Measurements from ENCODE around the gene LRRC59.

GRCh38 chr17:50397111-50397918 lies at the start of gene LRRC59:
- TF ChIP-seq EZH2 (IDR thresholded peaks at IDR 0.05; ENCODE audit: insufficient read depth, low read length) = no peak
- TF ChIP-seq, protein P1, sequence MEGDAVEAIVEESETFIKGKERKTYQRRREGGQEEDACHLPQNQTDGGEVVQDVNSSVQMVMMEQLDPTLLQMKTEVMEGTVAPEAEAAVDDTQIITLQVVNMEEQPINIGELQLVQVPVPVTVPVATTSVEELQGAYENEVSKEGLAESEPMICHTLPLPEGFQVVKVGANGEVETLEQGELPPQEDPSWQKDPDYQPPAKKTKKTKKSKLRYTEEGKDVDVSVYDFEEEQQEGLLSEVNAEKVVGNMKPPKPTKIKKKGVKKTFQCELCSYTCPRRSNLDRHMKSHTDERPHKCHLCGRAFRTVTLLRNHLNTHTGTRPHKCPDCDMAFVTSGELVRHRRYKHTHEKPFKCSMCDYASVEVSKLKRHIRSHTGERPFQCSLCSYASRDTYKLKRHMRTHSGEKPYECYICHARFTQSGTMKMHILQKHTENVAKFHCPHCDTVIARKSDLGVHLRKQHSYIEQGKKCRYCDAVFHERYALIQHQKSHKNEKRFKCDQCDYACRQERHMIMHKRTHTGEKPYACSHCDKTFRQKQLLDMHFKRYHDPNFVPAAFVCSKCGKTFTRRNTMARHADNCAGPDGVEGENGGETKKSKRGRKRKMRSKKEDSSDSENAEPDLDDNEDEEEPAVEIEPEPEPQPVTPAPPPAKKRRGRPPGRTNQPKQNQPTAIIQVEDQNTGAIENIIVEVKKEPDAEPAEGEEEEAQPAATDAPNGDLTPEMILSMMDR (IDR thresholded peaks at IDR 0.05; ENCODE audit: insufficient read depth, low read depth, low read length) = peak; percentile 67
